ENCODE measurements around the gene ZHX3. TPM values are rescaled to one million over a fixed set of nuclear protein-coding genes. Genes with fewer than 3 reads are reported as not detected.

ZHX3 gene
- total RNA-seq, 4 donors from 2014 or later, result 20.1 to 30.0 (median 25.9) TPM

- Histone ChIP-seq H3K4me3 (no peak overlapping the region), H3K27ac (peak overlapping the region in 3 of 4 donors; percentile 1 to 66 (median 47)), H3K27me3 (no peaks in the 10 kb centered on the region), H3K36me3 (no peaks in the 10 kb centered on the region), H3K4me1 (peaks cover 18 to 35% of the 10 kb centered on the region in 2 donors), H3K9me3 (no peaks in the 10 kb centered on the region)
- in situ Hi-C loops (cut with MboI; ENCODE audit: low sequenced_read_pairs in 4 of 4), result no loop called here
- DNase-seq (no peak), ATAC-seq (no peak)
- intact Hi-C loops (cut with DNase I; ENCODE audit: low total_unique reads), result no loop called here
- TF ChIP-seq, protein P1, sequence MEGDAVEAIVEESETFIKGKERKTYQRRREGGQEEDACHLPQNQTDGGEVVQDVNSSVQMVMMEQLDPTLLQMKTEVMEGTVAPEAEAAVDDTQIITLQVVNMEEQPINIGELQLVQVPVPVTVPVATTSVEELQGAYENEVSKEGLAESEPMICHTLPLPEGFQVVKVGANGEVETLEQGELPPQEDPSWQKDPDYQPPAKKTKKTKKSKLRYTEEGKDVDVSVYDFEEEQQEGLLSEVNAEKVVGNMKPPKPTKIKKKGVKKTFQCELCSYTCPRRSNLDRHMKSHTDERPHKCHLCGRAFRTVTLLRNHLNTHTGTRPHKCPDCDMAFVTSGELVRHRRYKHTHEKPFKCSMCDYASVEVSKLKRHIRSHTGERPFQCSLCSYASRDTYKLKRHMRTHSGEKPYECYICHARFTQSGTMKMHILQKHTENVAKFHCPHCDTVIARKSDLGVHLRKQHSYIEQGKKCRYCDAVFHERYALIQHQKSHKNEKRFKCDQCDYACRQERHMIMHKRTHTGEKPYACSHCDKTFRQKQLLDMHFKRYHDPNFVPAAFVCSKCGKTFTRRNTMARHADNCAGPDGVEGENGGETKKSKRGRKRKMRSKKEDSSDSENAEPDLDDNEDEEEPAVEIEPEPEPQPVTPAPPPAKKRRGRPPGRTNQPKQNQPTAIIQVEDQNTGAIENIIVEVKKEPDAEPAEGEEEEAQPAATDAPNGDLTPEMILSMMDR (IDR thresholded peaks at IDR 0.05 in 4 of 5, conservative IDR thresholded peaks at IDR 0.05 in 1 of 5), result no peak
- no peak for TF ChIP-seq POLR2A (IDR thresholded peaks at IDR 0.05)
Observed at GRCh38 chr20:41278936-41279335, 38.6 kb downstream of the ZHX3 start.

DNA sequence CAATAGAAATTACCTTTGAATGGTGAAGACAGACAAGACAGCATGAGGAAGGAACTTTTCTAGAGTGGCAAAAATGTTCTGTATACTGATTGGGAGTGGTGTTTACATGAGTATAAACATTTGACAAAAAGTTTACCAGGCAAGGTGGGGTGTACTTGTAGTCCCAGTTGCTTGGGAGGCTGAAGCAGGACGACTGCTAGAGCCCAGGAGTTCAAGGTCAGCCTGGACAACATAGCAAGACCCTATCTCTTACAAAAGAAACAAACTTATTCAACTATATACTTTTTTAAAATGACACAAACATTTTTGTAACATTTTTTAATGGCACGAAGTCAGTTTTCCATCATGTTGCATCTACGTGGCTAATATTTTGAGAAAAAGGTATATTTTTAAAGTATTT, 40.5 kb downstream of the ZHX3 start:
- DNase-seq (no peak), ATAC-seq (no peak)
- Histone ChIP-seq H3K27ac (peak overlapping the region; percentile 25 to 63 (median 59)), H3K27me3 (no peaks in the 10 kb centered on the region), H3K4me3 (no peak overlapping the region), H3K36me3 (no peaks in the 10 kb centered on the region), H3K4me1 (peaks cover 31 to 54% of the 10 kb centered on the region in 2 donors), H3K9me3 (no peaks in the 10 kb centered on the region)
- no peak for TF ChIP-seq POLR2A (IDR thresholded peaks at IDR 0.05)
- TF ChIP-seq, protein P1 (IDR thresholded peaks at IDR 0.05 in 4 of 5, conservative IDR thresholded peaks at IDR 0.05 in 1 of 5), result no peak
- intact Hi-C loops (cut with DNase I; ENCODE audit: low total_unique reads) (no loop called here), in situ Hi-C loops (cut with MboI; ENCODE audit: low sequenced_read_pairs in 4 of 4) (no loop called here)

DNA sequence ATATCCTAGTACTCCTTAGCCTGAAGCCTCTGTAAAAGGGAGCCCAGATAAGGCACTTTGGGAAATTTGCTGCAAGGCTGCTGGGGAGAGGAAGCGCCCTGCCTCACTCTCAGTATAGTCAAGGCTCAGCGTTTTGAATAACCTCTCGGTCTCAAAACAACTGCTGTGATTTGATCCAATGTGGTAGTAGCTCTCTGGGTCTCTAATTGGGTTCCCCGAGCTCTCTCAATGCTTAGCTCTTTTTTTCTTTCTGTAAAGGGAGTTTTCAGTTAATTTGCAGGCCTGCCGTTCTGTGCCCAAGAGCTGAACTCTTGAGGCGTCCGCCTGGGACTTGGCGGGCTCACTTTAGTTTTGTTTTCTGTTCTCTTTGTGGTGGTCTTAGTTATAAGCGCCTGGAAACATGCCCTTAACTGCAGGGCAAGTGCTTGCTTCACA, 41.2 kb downstream of the ZHX3 start:
- no peak for DNase-seq
- no peak for TF ChIP-seq POLR2A (IDR thresholded peaks at IDR 0.05)
- TF ChIP-seq, protein P1 (IDR thresholded peaks at IDR 0.05 in 4 of 5, conservative IDR thresholded peaks at IDR 0.05 in 1 of 5), result no peak
- H3K4me3 ChIP-seq, result no peak overlapping the region

GRCh38 chr20:41275301-41275731, 42.2 kb downstream of the ZHX3 start:
- TF ChIP-seq, protein P1 (IDR thresholded peaks at IDR 0.05 in 4 of 5, conservative IDR thresholded peaks at IDR 0.05 in 1 of 5), result no peak
- no peak for TF ChIP-seq POLR2A (IDR thresholded peaks at IDR 0.05)
- ATAC-seq, result no peak
- intact Hi-C loops (cut with DNase I; ENCODE audit: low total_unique reads), result no loop called here
- Histone ChIP-seq H3K27ac (peak overlapping the region in 3 of 4 donors; percentile 56 to 63 (median 62)), H3K4me3 (no peak overlapping the region), H3K36me3 (no peaks in the 10 kb centered on the region), H3K9me3 (no peaks in the 10 kb centered on the region), H3K27me3 (no peaks in the 10 kb centered on the region), H3K4me1 (peaks cover 35 to 59% of the 10 kb centered on the region in 2 donors)
- DNase-seq, result no peak
- in situ Hi-C loops (cut with MboI; ENCODE audit: low sequenced_read_pairs in 4 of 4), result no loop called here

More for the DNA sequence above, 41.2 kb downstream of the ZHX3 start:
- in situ Hi-C loops (cut with MboI; ENCODE audit: low sequenced_read_pairs in 4 of 4) (no loop called here), intact Hi-C loops (cut with DNase I; ENCODE audit: low total_unique reads) (no loop called here)
- Histone ChIP-seq H3K27ac (peak overlapping the region; percentile 25 to 63 (median 59)), H3K4me1 (peaks cover 33 to 61% of the 10 kb centered on the region in 2 donors), H3K36me3 (no peaks in the 10 kb centered on the region), H3K27me3 (no peaks in the 10 kb centered on the region), H3K9me3 (no peaks in the 10 kb centered on the region)
- peak in 1 of 2 donors; percentile 51 for ATAC-seq

DNA sequence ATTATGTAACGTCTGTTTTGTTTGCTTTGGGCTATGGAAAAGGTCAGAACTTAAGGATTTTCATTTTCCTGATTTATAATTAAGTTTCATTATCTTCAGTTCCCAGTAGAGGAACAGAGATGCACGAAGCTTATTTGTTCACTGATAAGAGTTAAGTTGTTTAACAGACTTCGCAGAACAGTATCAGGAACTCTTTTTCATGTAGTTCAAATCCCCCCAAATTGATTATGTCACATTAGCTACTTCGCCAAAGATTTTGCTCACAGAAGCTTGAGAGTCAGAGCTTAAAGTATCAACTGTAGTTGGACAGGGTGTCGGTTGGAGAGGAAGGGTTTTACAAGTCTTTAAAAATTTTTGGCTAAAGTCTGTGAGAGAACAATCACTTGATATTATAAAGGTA, 43.4 kb downstream of the ZHX3 start:
- H3K4me1 ChIP-seq, result peaks cover 35 to 53% of the 10 kb centered on the region in 2 donors
- in situ Hi-C loops (cut with MboI; ENCODE audit: low sequenced_read_pairs in 4 of 4) (no loop called here), intact Hi-C loops (cut with DNase I; ENCODE audit: low total_unique reads) (no loop called here)
- H3K9me3 ChIP-seq, result no peaks in the 10 kb centered on the region
- H3K4me3 ChIP-seq, result peak overlapping the region in 1 of 4 donors; percentile 3
- ATAC-seq (no peak), DNase-seq (no peak)
- peak overlapping the region; percentile 35 to 63 (median 59) for H3K27ac ChIP-seq
- H3K36me3 ChIP-seq, result no peaks in the 10 kb centered on the region
- no peaks in the 10 kb centered on the region for H3K27me3 ChIP-seq
- TF ChIP-seq, protein P1 (IDR thresholded peaks at IDR 0.05 in 4 of 5, conservative IDR thresholded peaks at IDR 0.05 in 1 of 5), result no peak
- TF ChIP-seq POLR2A (IDR thresholded peaks at IDR 0.05), result no peak
